Activated CD4-positive, alpha-beta T cell treated with anti-CD3 and anti-CD28 coated beads, Interleukin-2, amount 10 ng/mL, durations not matched to agents 7 days and 5 days (primary cell): ENCODE results near the gene PSEN2. TPM values are rescaled to one million over a fixed set of nuclear protein-coding genes. Genes with fewer than 3 reads are reported as not detected.

ENCODE experiments used
- CTCF ChIA-PET: fragments of 350-600 bp; sonication (Branson Sonifier 250); formaldehyde crosslinking; loops from one replicate; lab custom pipeline; 2021; ENCODE audit warnings: antibody characterized with exemption; lab: Charles Lee
- POLR2A ChIA-PET: fragments of 350-600 bp; sonication (Branson Sonifier 250); formaldehyde crosslinking; loops from one replicate; lab custom pipeline; 2021; ENCODE audit warnings: antibody characterized with exemption; lab: Charles Lee
- DNase-seq: peaks from one replicate; pipeline ENCODE4 v3.0.0-alpha.2; 2020
- H3K27ac Mint-ChIP-seq: one replicate; pipeline ENCODE4 v1.8.0; 2021; ENCODE audit warnings: mild to moderate bottlenecking, moderate library complexity, mixed read lengths
- H3K27me3 Mint-ChIP-seq: one replicate; pipeline ENCODE4 v1.8.0; 2021; ENCODE audit warnings: mixed read lengths
- H3K36me3 Mint-ChIP-seq: one replicate; pipeline ENCODE4 v1.8.0; 2021; ENCODE audit warnings: low read depth, mixed read lengths
- H3K4me1 Mint-ChIP-seq: one replicate; pipeline ENCODE4 v1.8.0; 2021; ENCODE audit warnings: mixed read lengths
- H3K4me3 Mint-ChIP-seq: one replicate; pipeline ENCODE4 v1.8.0; 2021; ENCODE audit warnings: mild to moderate bottlenecking, moderate library complexity, mixed read lengths
- H3K9me3 Mint-ChIP-seq: one replicate; pipeline ENCODE4 v1.8.0; 2021; ENCODE audit warnings: mixed read lengths
- total RNA-seq, 2 experiments: library from RNA; stranded (reverse); gene quantifications; one replicate each; pipeline ENCODE4 v1.2.3, GENCODE V29; 2021

Gene PSEN2
- total RNA-seq, 2 experiments from 2014 or later, result 2.0 to 2.9 TPM

DNA sequence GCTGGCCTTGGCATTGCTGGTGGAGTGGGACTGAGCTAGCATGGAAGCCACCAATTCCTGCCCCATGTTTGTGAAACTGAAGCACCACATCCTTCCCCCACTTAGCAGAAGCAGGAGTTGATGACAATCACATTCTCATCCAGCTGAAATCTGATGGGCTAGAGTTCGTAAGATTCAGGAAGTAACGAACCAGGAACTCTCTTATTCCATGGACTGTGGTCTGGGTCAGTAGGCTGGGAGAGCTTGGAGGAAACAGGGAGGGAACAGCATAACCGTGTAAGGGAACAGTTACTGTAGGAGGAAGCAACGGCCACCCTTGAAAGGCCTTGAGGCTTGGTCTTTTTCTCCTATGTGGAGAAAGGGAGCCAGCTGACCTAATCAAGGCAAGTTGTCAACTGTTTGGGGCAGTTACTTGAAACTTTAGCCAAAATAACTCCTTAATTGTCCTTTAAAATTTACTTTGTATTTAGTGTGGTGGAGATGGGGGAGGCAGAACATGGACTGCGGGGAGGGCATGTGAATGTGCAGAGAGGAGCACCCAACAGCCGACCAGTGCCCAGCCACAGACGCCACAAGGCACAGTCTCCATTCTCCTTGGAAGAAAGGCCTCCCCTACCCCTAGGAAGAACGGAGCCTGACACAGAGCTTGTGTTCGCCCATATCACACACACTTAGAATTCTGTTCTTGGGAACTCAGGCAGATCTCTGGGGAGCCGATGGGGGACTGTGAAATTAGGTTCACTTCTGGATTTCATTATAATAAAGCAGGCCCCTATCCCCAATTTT is 67.7 kb downstream of the PSEN2 start:
- ChIA-PET POLR2A (interaction anchor here (0.6 kb wide), 2 partner anchors 38 to 491 kb away, joined by 3 read pairs; no protein-coding TSS in a partner anchor), CTCF (interaction anchor here (0.9 to 1.4 kb wide), 3 partner anchors 9 to 305 kb away, joined by 3 to 4 read pairs (median 4); no protein-coding TSS in a partner anchor)

GRCh38 chr1:226938903-226939437 is 68.6 kb downstream of the PSEN2 start:
- peak overlapping the region; percentile 98 for H3K27ac Mint-ChIP-seq
- peaks cover 23% of the 10 kb centered on the region for H3K9me3 Mint-ChIP-seq
- H3K4me3 Mint-ChIP-seq, result peak overlapping the region; percentile 84
- H3K27me3 Mint-ChIP-seq, result peaks cover 1% of the 10 kb centered on the region
- ChIA-PET POLR2A (interaction anchor here (0.6 to 0.7 kb wide), 3 partner anchors 39 to 490 kb away, joined by 3 to 6 read pairs (median 3); no protein-coding TSS in a partner anchor), CTCF (interaction anchor here (0.9 to 1.4 kb wide), 2 partner anchors 15 to 44 kb away, joined by 3 to 4 read pairs; no protein-coding TSS in a partner anchor)
- H3K36me3 Mint-ChIP-seq, result peaks cover 21% of the 10 kb centered on the region
- DNase-seq, result no peak
- peaks cover 48% of the 10 kb centered on the region for H3K4me1 Mint-ChIP-seq

More for the DNA sequence above, 67.7 kb downstream of the PSEN2 start:
- Mint-ChIP-seq H3K36me3 (peaks cover 22% of the 10 kb centered on the region), H3K4me1 (peaks cover 42% of the 10 kb centered on the region), H3K27me3 (peaks cover 1% of the 10 kb centered on the region), H3K9me3 (peaks cover 23% of the 10 kb centered on the region), H3K4me3 (peak overlapping the region; percentile 84), H3K27ac (peak overlapping the region; percentile 98)
- no peak for DNase-seq

DNA sequence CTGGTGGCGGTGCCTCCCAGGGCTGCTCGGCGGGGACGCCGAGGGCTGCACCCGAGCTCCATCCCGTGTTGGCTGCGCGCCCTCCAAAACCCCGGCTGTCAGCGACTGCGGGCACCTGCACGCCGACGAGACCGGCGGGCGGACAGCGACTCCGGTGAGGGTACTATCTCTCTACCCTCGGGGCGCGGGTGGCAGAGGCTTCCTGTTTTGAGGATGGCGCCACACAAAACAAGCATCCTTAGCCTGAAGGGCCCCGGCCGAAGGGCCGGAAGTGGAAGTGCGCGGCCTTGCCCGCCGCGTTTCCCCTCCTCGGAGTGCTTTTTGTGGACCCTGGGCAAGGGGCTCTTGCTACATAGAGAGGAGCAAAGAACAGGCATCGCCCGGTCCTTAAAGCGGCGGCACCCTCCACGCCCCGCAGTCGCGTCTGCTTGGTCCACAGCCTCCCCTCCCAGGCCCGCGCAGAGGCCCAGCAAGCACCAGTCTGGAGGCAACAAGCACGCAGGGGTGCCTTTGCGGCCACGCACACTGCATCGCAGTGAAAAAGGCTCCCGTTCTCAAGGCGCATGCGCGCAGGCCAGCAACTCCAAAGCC is 69.1 kb downstream of the PSEN2 start:
- POLR2A ChIA-PET, result interaction anchor here (0.7 to 1.1 kb wide), 2 partner anchors 24 to 373 kb away, joined by 5 to 6 read pairs; no protein-coding TSS in a partner anchor
- CTCF ChIA-PET, result interaction anchor here (0.8 to 0.9 kb wide), 2 partner anchors 16 to 57 kb away, joined by 3 read pairs; no protein-coding TSS in a partner anchor
- Mint-ChIP-seq H3K27me3 (no peaks in the 10 kb centered on the region), H3K4me3 (peak overlapping the region; percentile 84), H3K36me3 (peaks cover 19% of the 10 kb centered on the region), H3K4me1 (peaks cover 53% of the 10 kb centered on the region), H3K27ac (peak overlapping the region; percentile 98), H3K9me3 (peaks cover 19% of the 10 kb centered on the region)
- peak; percentile 72 for DNase-seq

- no peaks in the 10 kb centered on the region for H3K27me3 Mint-ChIP-seq
- H3K36me3 Mint-ChIP-seq, result peaks cover 13% of the 10 kb centered on the region
- ChIA-PET POLR2A (interaction anchor here (1.1 kb wide), 1 partner anchor 25 kb away, joined by 5 read pairs; no protein-coding TSS in a partner anchor), CTCF (interaction anchor here (0.6 to 0.9 kb wide), 3 partner anchors 22 to 57 kb away, joined by 3 read pairs; no protein-coding TSS in a partner anchor)
- peaks cover 12% of the 10 kb centered on the region for H3K9me3 Mint-ChIP-seq
- H3K27ac Mint-ChIP-seq, result peak within 1 kb of the TSS; percentile 98
- H3K4me1 Mint-ChIP-seq, result peaks cover 53% of the 10 kb centered on the region
- peak within 1 kb of the TSS; percentile 84 for H3K4me3 Mint-ChIP-seq
- peak; percentile 99 for DNase-seq
Measured at GRCh38 chr1:226940029-226940805, 69.8 kb downstream of the PSEN2 start, which contains the start of gene COQ8A. COQ8A (plus strand) TSS chr1:226940294; CDS start chr1:226961386, 21,092 bp downstream.

GRCh38 chr1:226940806-226941067 is 70.3 kb downstream of the PSEN2 start:
- ChIA-PET POLR2A (interaction anchor here (1.1 kb wide), 1 partner anchor 25 kb away, joined by 5 read pairs; no protein-coding TSS in a partner anchor), CTCF (interaction anchor here (0.9 kb wide), 1 partner anchor 22 kb away, joined by 3 read pairs; no protein-coding TSS in a partner anchor)
- peaks cover 7% of the 10 kb centered on the region for H3K9me3 Mint-ChIP-seq
- H3K27me3 Mint-ChIP-seq, result no peaks in the 10 kb centered on the region
- H3K27ac Mint-ChIP-seq, result peak overlapping the region; percentile 98
- peaks cover 53% of the 10 kb centered on the region for H3K4me1 Mint-ChIP-seq
- H3K4me3 Mint-ChIP-seq, result peak overlapping the region; percentile 84
- DNase-seq, result no peak
- peaks cover 10% of the 10 kb centered on the region for H3K36me3 Mint-ChIP-seq

DNA sequence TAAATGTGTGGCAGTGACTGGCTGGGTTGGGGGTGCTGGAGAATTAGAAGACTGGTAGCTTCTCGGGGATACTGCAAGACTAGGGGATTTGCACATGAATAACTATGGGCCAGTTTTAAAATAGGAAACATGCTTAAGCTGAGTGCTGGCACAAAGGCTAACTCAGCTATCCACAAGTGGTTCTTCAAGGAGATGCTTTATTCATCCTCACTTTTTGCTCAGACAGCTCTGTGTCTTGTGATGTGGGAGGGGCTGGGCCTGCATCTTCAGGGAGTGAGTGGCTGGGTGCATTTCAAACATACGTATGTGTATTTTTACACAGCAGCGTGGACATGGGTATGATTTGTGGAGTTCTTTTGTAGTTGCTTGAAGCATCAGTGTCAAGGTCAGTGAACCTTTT is 72.0 kb downstream of the PSEN2 start:
- CTCF ChIA-PET, result interaction anchor here (1.3 kb wide), 1 partner anchor 11 kb away, joined by 3 read pairs; no protein-coding TSS in a partner anchor
- Mint-ChIP-seq H3K9me3 (no peaks in the 10 kb centered on the region), H3K27ac (peak overlapping the region; percentile 44), H3K27me3 (no peaks in the 10 kb centered on the region), H3K36me3 (peaks cover 5% of the 10 kb centered on the region), H3K4me3 (no peak overlapping the region), H3K4me1 (peaks cover 50% of the 10 kb centered on the region)
- DNase-seq, result no peak
- POLR2A ChIA-PET, result no interaction called here

DNA sequence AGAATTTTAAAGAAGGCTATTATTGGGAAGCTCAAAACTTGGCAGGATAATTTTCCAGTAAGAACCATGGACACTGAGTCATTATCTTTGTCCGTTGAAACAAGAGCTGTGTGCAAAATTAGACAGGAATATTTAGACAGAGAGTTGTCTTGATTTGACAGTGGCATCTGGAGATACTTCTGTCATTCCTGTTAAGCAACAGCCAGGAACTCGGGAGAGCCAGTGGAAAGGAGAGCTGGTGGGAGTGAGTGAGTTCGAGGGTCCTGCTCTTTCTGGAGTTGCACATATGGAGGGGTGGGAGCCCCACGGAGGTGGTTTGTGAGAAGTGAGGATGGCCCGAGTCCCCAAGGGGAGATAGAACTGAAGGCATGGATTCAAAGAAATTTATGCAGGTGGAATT is 72.7 kb downstream of the PSEN2 start:
- H3K27ac Mint-ChIP-seq, result no peak overlapping the region
- no peaks in the 10 kb centered on the region for H3K27me3 Mint-ChIP-seq

GRCh38 chr1:226943927-226944326 is 73.5 kb downstream of the PSEN2 start:
- Mint-ChIP-seq H3K36me3 (peaks cover 5% of the 10 kb centered on the region), H3K9me3 (no peaks in the 10 kb centered on the region), H3K4me3 (no peak overlapping the region), H3K27ac (no peak overlapping the region), H3K27me3 (no peaks in the 10 kb centered on the region), H3K4me1 (peaks cover 35% of the 10 kb centered on the region)
- no peak for DNase-seq
- ChIA-PET POLR2A (no interaction called here), CTCF (interaction anchor here (0.6 to 1.3 kb wide), 2 partner anchors 10 to 55 kb away, joined by 3 read pairs; no protein-coding TSS in a partner anchor)

More for the DNA sequence above, 72.7 kb downstream of the PSEN2 start:
- no peaks in the 10 kb centered on the region for H3K9me3 Mint-ChIP-seq
- ChIA-PET CTCF (interaction anchor here (1.3 kb wide), 1 partner anchor 11 kb away, joined by 3 read pairs; no protein-coding TSS in a partner anchor), POLR2A (no interaction called here)
- peaks cover 42% of the 10 kb centered on the region for H3K4me1 Mint-ChIP-seq
- no peak overlapping the region for H3K4me3 Mint-ChIP-seq
- no peak for DNase-seq
- peaks cover 5% of the 10 kb centered on the region for H3K36me3 Mint-ChIP-seq

DNA sequence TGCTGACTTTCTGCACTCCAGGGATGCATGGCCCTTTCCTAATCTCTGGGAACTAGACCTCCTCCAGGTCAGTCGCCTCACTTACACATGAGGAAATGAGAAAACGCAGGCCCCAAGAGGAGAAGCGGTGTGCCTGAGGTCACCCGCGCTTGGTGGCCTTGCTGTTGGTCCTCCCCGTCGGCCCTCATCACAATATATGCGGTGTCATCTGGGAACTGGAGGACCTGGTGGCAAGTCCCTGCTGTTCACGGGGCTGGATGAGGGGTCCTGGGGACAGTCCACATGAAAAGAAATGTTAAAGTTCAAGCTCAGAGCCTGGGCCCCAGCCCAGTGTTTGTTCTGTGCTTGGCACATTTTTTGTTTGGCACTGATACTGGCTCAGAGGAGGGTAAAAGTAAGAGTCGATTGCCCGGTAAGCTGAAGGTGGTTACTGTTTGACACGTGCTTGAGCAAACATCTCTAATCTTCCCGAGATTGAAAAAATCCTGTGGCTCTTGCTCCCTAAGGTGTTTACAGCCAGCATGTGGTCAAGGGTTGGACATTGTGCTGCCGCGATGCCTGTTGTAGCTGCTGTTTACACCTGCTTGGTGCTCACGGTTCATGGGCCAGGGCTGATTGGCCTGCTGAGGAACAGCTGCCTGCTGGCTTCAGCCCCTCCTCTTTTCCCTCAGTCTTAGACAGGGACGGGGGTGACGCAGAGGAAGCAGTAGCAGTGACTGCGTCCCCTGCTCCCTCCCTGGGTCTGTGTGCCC is 74.9 kb downstream of the PSEN2 start:
- Mint-ChIP-seq H3K27me3 (no peaks in the 10 kb centered on the region), H3K9me3 (no peaks in the 10 kb centered on the region), H3K4me1 (peaks cover 32% of the 10 kb centered on the region), H3K27ac (no peak overlapping the region), H3K36me3 (peaks cover 5% of the 10 kb centered on the region), H3K4me3 (no peak overlapping the region)
- CTCF ChIA-PET, result interaction anchor here (0.8 kb wide), 1 partner anchor 42 kb away, joined by 3 read pairs; no protein-coding TSS in a partner anchor
- POLR2A ChIA-PET, result no interaction called here
- DNase-seq, result no peak
